K562 (cell line): ENCODE data around the gene JAKMIP1. TPM values are rescaled to one million over a fixed set of nuclear protein-coding genes. Genes with fewer than 3 reads are reported as not detected.
A peak's percentile ranks its signal among the peaks of the same experiment; 100 is the strongest.

Experiments used
- ATAC-seq: fragments of 200-7000 bp; cut with Tn5 transposase; 3 replicates; pipeline ENCODE4 v1.9.1; 2020; ENCODE audit warnings: moderate library complexity
- BruUV-seq: library from RNA; stranded (reverse); fragments of 400-500 nt; replicated peaks from 2 replicates; lab custom pipeline; 2021; lab: Mats Ljungman, UMichigan
- CTCF ChIA-PET: fragments of 300-600 bp; formaldehyde crosslinking; extraction: SDS; loops from one replicate; lab custom pipeline; 2021; ENCODE audit warnings: low intra/inter-chr PET ratio; lab: Yijun Ruan, JAX
- POLR2A ChIA-PET: fragments of 300-600, 350-650 bp; sonication (Branson Sonifier 250); formaldehyde crosslinking; extraction: SDS; loops from one replicate; lab custom pipeline; 2021; ENCODE audit warnings: antibody characterized with exemption, inconsistent platforms; lab: Yijun Ruan, JAX
- DNase-seq, 4 experiments: peaks; one replicate each; pipeline versions ENCODE4 v3.0.0 to v3.0.0-alpha.2; 2011 to 2018; ENCODE audit warnings: low spot score in 3 of 4, mixed read lengths in 3 of 4; ENCODE audit errors: extremely low read depth in 1 of 4
- FAIRE-seq: peaks from 2 replicates; lab custom pipeline; 2011; peaks lifted over from hg19 to GRCh38; lab: Jason Lieb, UNC
- H2AFZ ChIP-seq: 2 replicates; pipeline ENCODE4 v1.6.0; 2011; ENCODE audit warnings: low read depth, low read length, control low read depth, inconsistent platforms
- H3K27ac ChIP-seq: fragments of 200-600 bp; 3 replicates; pipeline ENCODE4 v1.8.0; 2011; ENCODE audit warnings: low read depth, mild to moderate bottlenecking, control low read depth, inconsistent platforms, low read length, moderate library complexity, mixed read lengths; ENCODE audit errors: extremely low read depth
- H3K27me3 ChIP-seq, 2 experiments: fragments of 300-600 bp in 1 of 2; 2 replicates in 1 of 2; 3 replicates in 1 of 2; pipeline versions ENCODE4 v1.6.0 to v1.8.0; 2011; ENCODE audit warnings: inconsistent platforms in 2 of 2, low read length in 2 of 2, mild to moderate bottlenecking in 1 of 2, mixed read lengths in 1 of 2, moderate library complexity in 1 of 2; ENCODE audit not compliant: control insufficient read depth in 2 of 2, insufficient read depth in 2 of 2
- H3K36me3 ChIP-seq: fragments of 300-600 bp; 3 replicates; pipeline ENCODE4 v1.8.0; 2011; ENCODE audit warnings: mild to moderate bottlenecking, low read length, inconsistent platforms; ENCODE audit not compliant: control insufficient read depth, insufficient read depth
- H3K4me1 ChIP-seq, 2 experiments: fragments of 200-600 bp in 1 of 2; replicated peaks in 1 of 2; 2 replicates in 1 of 2; 3 replicates in 1 of 2; pipeline versions ENCODE4 v1.5.1 to v1.8.0; 2011; ENCODE audit warnings: inconsistent platforms in 2 of 2, low read length in 2 of 2, mild to moderate bottlenecking in 1 of 2, mixed read lengths in 1 of 2, moderate library complexity in 1 of 2; ENCODE audit not compliant: control insufficient read depth in 2 of 2, insufficient read depth in 2 of 2
- H3K4me2 ChIP-seq: 2 replicates; pipeline ENCODE4 v1.6.1; 2011; ENCODE audit warnings: low read length, control low read depth, inconsistent platforms, mixed read lengths; ENCODE audit not compliant: insufficient read depth
- H3K4me3 ChIP-seq: fragments of 200-600 bp; sonication (generic), shearing (Covaris generic); 2 replicates; pipeline ENCODE4 v1.5.1; 2016; ENCODE audit warnings: control low read depth, inconsistent platforms
- H3K79me2 ChIP-seq: fragments of 200-600 bp; 3 replicates; pipeline ENCODE4 v1.8.0; 2011; ENCODE audit warnings: low read length, inconsistent platforms; ENCODE audit not compliant: control insufficient read depth, insufficient read depth
- H3K9ac ChIP-seq, 2 experiments: 2 replicates each; pipeline versions ENCODE4 v1.6.0 to v1.6.1; 2011; ENCODE audit warnings: low read depth in 2 of 2, low read length in 2 of 2, control low read depth in 1 of 2, inconsistent platforms in 1 of 2, mild to moderate bottlenecking in 1 of 2, mixed read lengths in 1 of 2; ENCODE audit not compliant: insufficient read depth in 1 of 2
- H3K9me1 ChIP-seq: one replicate; pipeline ENCODE4 v1.6.0; 2011; ENCODE audit warnings: inconsistent platforms, mild to moderate bottlenecking, low read length, moderate library complexity; ENCODE audit not compliant: control insufficient read depth, insufficient read depth
- H3K9me3 ChIP-seq: replicated peaks from 2 replicates; pipeline ENCODE4 v1.5.1; 2011; ENCODE audit warnings: low read depth, low read length, inconsistent platforms; ENCODE audit not compliant: control insufficient read depth, insufficient read depth
- H4K20me1 ChIP-seq: replicated peaks from 2 replicates; pipeline ENCODE4 v1.6.1; 2011; ENCODE audit warnings: low read length, inconsistent platforms, mixed read lengths; ENCODE audit not compliant: control insufficient read depth, insufficient read depth
- CTCF ChIP-seq, 3 experiments: IDR thresholded peaks in 2 of 3; conservative IDR thresholded peaks in 1 of 3; 2 replicates each; pipeline ENCODE4 v1.5.1; 2011 to 2012; ENCODE audit warnings: low read length in 3 of 3, mild to moderate bottlenecking in 3 of 3, control low read depth in 2 of 3, improper control_type of control experiment in 1 of 3, inconsistent platforms in 1 of 3, low read depth in 1 of 3, mixed read lengths in 1 of 3, moderate library complexity in 1 of 3; ENCODE audit not compliant: insufficient read depth in 2 of 3
- MAZ ChIP-seq, 2 experiments: fragments of 450-650 bp in 1 of 2; sonication (generic) in 1 of 2; formaldehyde crosslinking; IDR thresholded peaks in 1 of 2; conservative IDR thresholded peaks in 1 of 2; 2 replicates each; pipeline versions ENCODE4 v1.4.0 to v1.5.0; 2020; ENCODE audit warnings: mild to moderate bottlenecking in 1 of 2, missing genetic modification reagents in 1 of 2
- RAD21 ChIP-seq, 2 experiments: fragments of 250-450 bp in 1 of 2; fragments of 450-650 bp in 1 of 2; sonication (Bioruptor Pico) in 1 of 2; formaldehyde crosslinking in 1 of 2; IDR thresholded peaks in 1 of 2; conservative IDR thresholded peaks in 1 of 2; 2 replicates each; pipeline versions ENCODE4 v1.4.0 to v1.8.0; 2020 to 2022; ENCODE audit warnings: mild to moderate bottlenecking in 2 of 2, moderate library complexity in 1 of 2
- ZNF785 ChIP-seq: fragments of 250-450 bp; sonication (Bioruptor Pico); IDR thresholded peaks from 2 replicates; pipeline ENCODE4 v1.4.0; 2020; ENCODE audit warnings: mild to moderate bottlenecking
- WGBS: fragments of 100-300 bp; shearing (Covaris generic); methylation state at CpG from one replicate; pipeline ENCODE4 v1.1.6; 2016; ENCODE audit warnings: low coverage, mixed read lengths; ENCODE audit not compliant: insufficient coverage; ENCODE audit errors: missing lambda C conversion rate; 5-methylcytosine and 5-hydroxymethylcytosine counted together
- in situ Hi-C: fragments of 300-500 bp; cut with MboI; formaldehyde crosslinking; loops from 4 replicates; pipeline ENCODE4 v1.15.0; 2018; ENCODE audit warnings: inconsistent platforms, mixed read lengths
- intact Hi-C: fragments of 100-400 bp; cut with micrococcal nuclease; formaldehyde crosslinking; loops from 2 replicates; pipeline ENCODE4 v1.14.2; 2022
- polyA plus RNA-seq, 8 experiments: library from polyadenylated mRNA; depleted of rRNA in 4 of 8; stranded (reverse) in 5 of 8; unstranded in 3 of 8; fragments of >200 nt; fragmentation: Nextera tagmentation in 2 of 8; fragmentation: Illumina TruSeq in 1 of 8; extraction: Ambion mirVana in 2 of 8; extraction: Trizol in 1 of 8; gene quantifications; 2 replicates each; pipeline versions ENCODE4 v1.2.1 to v1.2.3, GENCODE V29; 2011 to 2014; ENCODE audit warnings: inconsistent platforms in 1 of 8, missing spikeins in 1 of 8
- total RNA-seq, 7 experiments: library from RNA; depleted of rRNA in 6 of 7; stranded (reverse); fragments of >200 nt in 6 of 7; fragmentation: Illumina TruSeq in 2 of 7; extraction: Trizol in 2 of 7; gene quantifications; 2 replicates each; pipeline versions ENCODE4 v1.2.1 to v1.2.3, GENCODE V29; 2011 to 2021; ENCODE audit warnings: low replicate concordance in 1 of 7
- TF ChIP-seq, protein P1 (sequence below): fragments of 250-450 bp; sonication (Bioruptor Pico); IDR thresholded peaks from 2 replicates; pipeline ENCODE4 v1.5.0; 2022; ENCODE audit warnings: mild to moderate bottlenecking

Gene JAKMIP1
- total and polyA plus RNA-seq, 9 of the 15 experiments (the other 6 are each of a cell fraction or from before 2014, with no cell fraction given), result not detected

DNA sequence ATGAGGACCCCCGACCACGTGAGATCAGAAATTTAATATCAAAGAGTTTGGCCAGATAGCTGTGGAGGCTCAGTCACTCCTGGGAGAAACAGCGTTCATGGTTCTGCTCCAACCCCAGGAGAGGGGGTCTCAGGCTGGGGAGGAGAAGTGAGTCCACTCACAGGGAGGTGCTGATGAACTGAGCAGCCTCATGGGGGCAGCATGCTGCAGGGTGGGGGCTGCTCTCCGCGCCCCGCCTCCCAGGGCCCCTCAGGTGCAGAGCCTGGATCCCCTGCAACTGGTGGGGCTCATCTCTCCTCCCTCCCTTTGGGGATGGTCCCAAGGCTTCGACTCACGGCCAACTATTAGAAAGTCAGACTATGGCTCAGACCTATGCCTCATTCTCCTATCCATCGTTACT is 155.5 kb downstream of the JAKMIP1 start:
- under 1% methylated on average over 9 of the region's 9 CpGs for WGBS
- 0 out of 4 replicates have a peak, but pooled peaks of 1 of the 2 experiments have one; percentile 19 for TF ChIP-seq MAZ (CRISPR knock-in tag; conservative IDR thresholded peaks at IDR 0.05 in 1 of 2, IDR thresholded peaks at IDR 0.05 in 1 of 2)
- 0 out of 4 replicates have a peak, but pooled peaks of 1 of the 2 experiments have one; percentile 27 for TF ChIP-seq RAD21 (CRISPR knock-in tag; conservative IDR thresholded peaks at IDR 0.05 in 1 of 2, IDR thresholded peaks at IDR 0.05 in 1 of 2)
- TF ChIP-seq ZNF785 (CRISPR knock-in tag), result no peak
- TF ChIP-seq CTCF (IDR thresholded peaks at IDR 0.05 in 2 of 3, conservative IDR thresholded peaks at IDR 0.05 in 1 of 3; ENCODE audit: insufficient read depth in 2 of 3, low read depth in 1 of 3, low read length in 3 of 3), result peak; percentile 29 to 44 (median 40); a peak in 4 of 6 replicates
- TF ChIP-seq, protein P1, sequence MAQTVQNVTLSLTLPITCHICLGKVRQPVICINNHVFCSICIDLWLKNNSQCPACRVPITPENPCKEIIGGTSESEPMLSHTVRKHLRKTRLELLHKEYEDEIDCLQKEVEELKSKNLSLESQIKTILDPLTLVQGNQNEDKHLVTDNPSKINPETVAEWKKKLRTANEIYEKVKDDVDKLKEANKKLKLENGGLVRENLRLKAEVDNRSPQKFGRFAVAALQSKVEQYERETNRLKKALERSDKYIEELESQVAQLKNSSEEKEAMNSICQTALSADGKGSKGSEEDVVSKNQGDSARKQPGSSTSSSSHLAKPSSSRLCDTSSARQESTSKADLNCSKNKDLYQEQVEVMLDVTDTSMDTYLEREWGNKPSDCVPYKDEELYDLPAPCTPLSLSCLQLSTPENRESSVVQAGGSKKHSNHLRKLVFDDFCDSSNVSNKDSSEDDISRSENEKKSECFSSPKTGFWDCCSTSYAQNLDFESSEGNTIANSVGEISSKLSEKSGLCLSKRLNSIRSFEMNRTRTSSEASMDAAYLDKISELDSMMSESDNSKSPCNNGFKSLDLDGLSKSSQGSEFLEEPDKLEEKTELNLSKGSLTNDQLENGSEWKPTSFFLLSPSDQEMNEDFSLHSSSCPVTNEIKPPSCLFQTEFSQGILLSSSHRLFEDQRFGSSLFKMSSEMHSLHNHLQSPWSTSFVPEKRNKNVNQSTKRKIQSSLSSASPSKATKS, result no peak
- in situ Hi-C loops, result no loop called here

More for the DNA sequence above, 155.5 kb downstream of the JAKMIP1 start:
- Histone ChIP-seq H3K4me1 (no peaks in the 10 kb centered on the region), H4K20me1 (0 out of 2 replicates have a peak, but pooled peaks cover 4% of the 10 kb centered on the region), H3K9me3 (no peaks in the 10 kb centered on the region), H2AFZ (no peak overlapping the region), H3K79me2 (no peaks in the 10 kb centered on the region), H3K9me1 (no peaks in the 10 kb centered on the region), H3K9ac (no peak overlapping the region), H3K27me3 (peaks cover 7 to 46% of the 10 kb centered on the region in 2 experiments), H3K4me3 (no peak overlapping the region), H3K36me3 (no peaks in the 10 kb centered on the region), H3K27ac (no peak overlapping the region), H3K4me2 (no peak overlapping the region)
- intact Hi-C loops, result no loop called here
- ChIA-PET POLR2A (no interaction called here), CTCF (interaction anchor here (0.5 kb wide), 1 partner anchor 1708 kb away, joined by 4 read pairs; no protein-coding TSS in a partner anchor)
- DNase-seq, result peak in 3 of 4 experiments; percentile 42 to 50 (median 50)
- FAIRE-seq, result no peak
- peak; percentile 77 for ATAC-seq
- BruUV-seq, result no TSS peak
